CD4-positive, alpha-beta T cell (primary cell): ENCODE results near the gene RNF123. TPM values are rescaled to one million over a fixed set of nuclear protein-coding genes. Genes with fewer than 3 reads are reported as not detected.

Source experiments
- ATAC-seq: fragments of 200-7000 bp; cut with Tn5 transposase; one replicate; pipeline ENCODE4 v1.10.0; 2022; ENCODE audit warnings: mild to moderate bottlenecking; ENCODE audit not compliant: poor library complexity
- CTCF ChIA-PET: fragments of 350-600 bp; sonication (Branson Sonifier 250); formaldehyde crosslinking; loops from one replicate; lab custom pipeline; 2021; ENCODE audit warnings: antibody characterized with exemption, inconsistent platforms; lab: Charles Lee
- POLR2A ChIA-PET: fragments of 350-600 bp; sonication (Branson Sonifier 250); formaldehyde crosslinking; loops from one replicate; lab custom pipeline; 2021; ENCODE audit warnings: antibody characterized with exemption, inconsistent platforms; lab: Charles Lee
- DNase-seq, 14 experiments: peaks; one replicate each; pipeline ENCODE4 v3.0.0-alpha.2; 2013 to 2020; ENCODE audit warnings: mixed read lengths in 2 of 14
- H3K27ac ChIP-seq, 2 donors: one replicate each; pipeline versions ENCODE4 v1.5.1 to v1.7.0; 2013; ENCODE audit warnings: low read length in 2 of 2, low read depth in 1 of 2, mild to moderate bottlenecking in 1 of 2
- H3K27me3 ChIP-seq, 2 experiments: 1 replicate in 1 of 2; 2 replicates in 1 of 2; pipeline versions ENCODE4 v1.6.1 to v1.7.0; 2013; ENCODE audit warnings: low read length in 2 of 2, control low read depth in 1 of 2, mild to moderate bottlenecking in 1 of 2, moderate library complexity in 1 of 2; ENCODE audit not compliant: insufficient read depth in 2 of 2, control insufficient read depth in 1 of 2
- H3K36me3 ChIP-seq: one replicate; pipeline ENCODE4 v1.6.1; 2013; ENCODE audit warnings: low read length, control low read depth; ENCODE audit not compliant: insufficient read depth
- H3K4me1 ChIP-seq: one replicate; pipeline ENCODE4 v1.6.1; 2013; ENCODE audit warnings: low read length, control low read depth; ENCODE audit not compliant: insufficient read depth
- H3K4me3 ChIP-seq: one replicate; pipeline ENCODE4 v1.5.1; 2013; ENCODE audit warnings: mild to moderate bottlenecking, low read length, moderate library complexity
- H3K9me3 ChIP-seq, 2 experiments: 1 replicate in 1 of 2; 2 replicates in 1 of 2; pipeline versions ENCODE4 v1.6.1 to v1.7.0; 2013; ENCODE audit warnings: low read length in 2 of 2, mild to moderate bottlenecking in 2 of 2, control low read depth in 1 of 2, moderate library complexity in 1 of 2; ENCODE audit not compliant: control insufficient read depth in 1 of 2, insufficient read depth in 1 of 2
- H3K27ac Mint-ChIP-seq: one replicate; pipeline ENCODE4 v1.8.0; 2020; ENCODE audit warnings: mixed read lengths
- H3K27me3 Mint-ChIP-seq: one replicate; pipeline ENCODE4 v1.8.0; 2021; ENCODE audit warnings: mixed read lengths
- H3K36me3 Mint-ChIP-seq: one replicate; pipeline ENCODE4 v1.8.0; 2021; ENCODE audit warnings: low read depth, mixed read lengths
- H3K4me1 Mint-ChIP-seq: one replicate; pipeline ENCODE4 v1.8.0; 2021; ENCODE audit warnings: low read depth, mixed read lengths
- H3K4me3 Mint-ChIP-seq: one replicate; pipeline ENCODE4 v1.8.0; 2020; ENCODE audit warnings: mild to moderate bottlenecking, mixed read lengths
- H3K9me3 Mint-ChIP-seq: one replicate; pipeline ENCODE4 v1.8.0; 2020; ENCODE audit warnings: mixed read lengths
- CTCF ChIP-seq: fragments of 200-600 bp; IDR thresholded peaks from one replicate; pipeline ENCODE4 v1.8.0; 2022; ENCODE audit warnings: antibody characterized with exemption, mild to moderate bottlenecking
- intact Hi-C, 2 experiments: fragments of 100-400 bp; cut with DNase I in 1 of 2; cut with micrococcal nuclease in 1 of 2; formaldehyde crosslinking; loops; one replicate each; pipeline versions ENCODE4 v1.15.1 to v1.9.0; 2023 to 2025; cut with DNase I, micrococcal nuclease
- total RNA-seq, 174 experiments: library from RNA in 2 of 174; stranded (reverse) in 2 of 174; gene quantifications; one replicate each; pipeline ENCODE4 v1.2.3 and lab custom pipeline; 2021 to 2026

Gene RNF123
- total RNA-seq, 2 experiments from 2014 or later, result 28.8 to 29.7 TPM

GRCh38 chr3:49654955-49655556, 34.3 kb upstream of the RNF123 start:
- H3K9me3 ChIP-seq, result no peaks in the 10 kb centered on the region
- H3K27me3 ChIP-seq, result peaks cover 0 to 7% of the 10 kb centered on the region in 2 experiments
- no peak overlapping the region for H3K4me3 ChIP-seq
- Mint-ChIP-seq H3K36me3 (no peaks in the 10 kb centered on the region), H3K27ac (no peak overlapping the region), H3K9me3 (no peaks in the 10 kb centered on the region), H3K4me1 (no peaks in the 10 kb centered on the region), H3K27me3 (peaks cover 5% of the 10 kb centered on the region), H3K4me3 (no peak overlapping the region)
- H3K36me3 ChIP-seq, result no peaks in the 10 kb centered on the region
- no peaks in the 10 kb centered on the region for H3K4me1 ChIP-seq
- no peak overlapping the region for H3K27ac ChIP-seq
- ATAC-seq (no peak), DNase-seq (no peak)
- ChIA-PET POLR2A (no interaction called here), CTCF (no interaction called here)
- intact Hi-C loops, result no loop called here
- no peak for TF ChIP-seq CTCF

DNA sequence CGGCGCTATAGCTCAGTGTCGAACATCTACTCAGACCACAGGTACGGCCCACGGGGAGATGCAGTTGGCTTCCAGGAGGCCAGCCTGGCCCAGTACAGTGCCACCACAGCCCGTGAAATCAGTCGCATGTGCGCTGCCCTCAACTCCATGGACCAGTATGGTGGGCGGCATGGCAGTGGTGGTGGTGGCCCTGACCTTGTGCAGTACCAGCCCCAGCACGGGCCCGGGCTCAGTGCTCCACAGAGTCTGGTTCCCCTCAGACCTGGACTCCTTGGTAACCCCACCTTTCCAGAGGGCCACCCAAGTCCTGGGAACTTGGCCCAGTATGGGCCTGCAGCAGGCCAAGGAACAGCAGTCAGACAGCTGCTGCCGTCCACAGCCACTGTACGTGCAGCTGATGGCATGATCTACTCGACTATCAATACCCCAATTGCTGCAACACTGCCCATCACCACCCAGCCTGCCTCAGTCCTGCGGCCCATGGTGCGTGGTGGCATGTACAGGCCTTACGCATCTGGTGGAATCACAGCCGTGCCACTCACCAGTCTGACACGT, 33.5 kb upstream of the RNF123 start:
- H3K9me3 ChIP-seq, result no peaks in the 10 kb centered on the region
- POLR2A ChIA-PET, result no interaction called here

GRCh38 chr3:49656541-49657112, 32.7 kb upstream of the RNF123 start:
- no peaks in the 10 kb centered on the region for H3K9me3 ChIP-seq
- Mint-ChIP-seq H3K27me3 (peaks cover 5% of the 10 kb centered on the region), H3K27ac (no peak overlapping the region)

More for the DNA sequence above, 33.5 kb upstream of the RNF123 start:
- ATAC-seq (no peak), DNase-seq (no peak)
- Histone ChIP-seq H3K27ac (no peak overlapping the region), H3K36me3 (no peaks in the 10 kb centered on the region), H3K4me1 (no peaks in the 10 kb centered on the region), H3K27me3 (peaks cover 0 to 7% of the 10 kb centered on the region in 2 experiments), H3K4me3 (no peak overlapping the region)
- no peaks in the 10 kb centered on the region for H3K9me3 Mint-ChIP-seq
- no peak overlapping the region for H3K4me3 Mint-ChIP-seq
- CTCF ChIA-PET, result no interaction called here
- H3K36me3 Mint-ChIP-seq, result no peaks in the 10 kb centered on the region
- no peak for TF ChIP-seq CTCF
- H3K4me1 Mint-ChIP-seq, result no peaks in the 10 kb centered on the region
- peaks cover 5% of the 10 kb centered on the region for H3K27me3 Mint-ChIP-seq
- H3K27ac Mint-ChIP-seq, result no peak overlapping the region
- intact Hi-C loops, result no loop called here

More at GRCh38 chr3:49656541-49657112, 32.7 kb upstream of the RNF123 start:
- no peaks in the 10 kb centered on the region for H3K4me1 ChIP-seq
- ChIA-PET POLR2A (no interaction called here), CTCF (no interaction called here)
- ATAC-seq (no peak), DNase-seq (no peak)
- H3K4me3 ChIP-seq, result no peak overlapping the region
- Mint-ChIP-seq H3K9me3 (no peaks in the 10 kb centered on the region), H3K4me3 (no peak overlapping the region), H3K36me3 (no peaks in the 10 kb centered on the region), H3K4me1 (no peaks in the 10 kb centered on the region)
- H3K36me3 ChIP-seq, result no peaks in the 10 kb centered on the region
- H3K27ac ChIP-seq, result no peak overlapping the region
- intact Hi-C loops, result no loop called here
- no peak for TF ChIP-seq CTCF
- peaks cover 0 to 7% of the 10 kb centered on the region in 2 experiments for H3K27me3 ChIP-seq
